Activated CD4-positive, alpha-beta memory T cell treated with anti-CD3 and anti-CD28 coated beads, Interleukin-2, amount 10 ng/mL, durations not matched to agents 7 days and 5 days (primary cell): Measurements from ENCODE around the gene MVP. TPM values are rescaled to one million over a fixed set of nuclear protein-coding genes. Genes with fewer than 3 reads are reported as not detected.
"Not testable (repeated sequence)": the region's sequence is repeated elsewhere in the genome, so short reads cannot be mapped to it uniquely, and the experiment has no call there.

ENCODE experiments used
- CTCF ChIA-PET: fragments of 350-600 bp; sonication (Branson Sonifier 250); formaldehyde crosslinking; loops from one replicate; lab custom pipeline; 2021; ENCODE audit warnings: antibody characterized with exemption, inconsistent platforms; lab: Charles Lee
- POLR2A ChIA-PET: fragments of 350-600 bp; sonication (Branson Sonifier 250); formaldehyde crosslinking; loops from one replicate; lab custom pipeline; 2021; ENCODE audit warnings: antibody characterized with exemption; lab: Charles Lee
- DNase-seq: peaks from one replicate; pipeline ENCODE4 v3.0.0-alpha.2; 2020
- H3K27ac Mint-ChIP-seq: one replicate; pipeline ENCODE4 v1.8.0; 2021; ENCODE audit warnings: mild to moderate bottlenecking, mixed read lengths
- H3K27me3 Mint-ChIP-seq: one replicate; pipeline ENCODE4 v1.8.0; 2021; ENCODE audit warnings: mixed read lengths
- H3K36me3 Mint-ChIP-seq: one replicate; pipeline ENCODE4 v1.8.0; 2021; ENCODE audit warnings: low read depth, mixed read lengths
- H3K4me1 Mint-ChIP-seq: one replicate; pipeline ENCODE4 v1.8.0; 2021; ENCODE audit warnings: mixed read lengths
- H3K4me3 Mint-ChIP-seq: one replicate; pipeline ENCODE4 v1.8.0; 2021; ENCODE audit warnings: mild to moderate bottlenecking, mixed read lengths
- H3K9me3 Mint-ChIP-seq: one replicate; pipeline ENCODE4 v1.8.0; 2021; ENCODE audit warnings: mixed read lengths
- total RNA-seq, 2 experiments: library from RNA; stranded (reverse); gene quantifications; one replicate each; pipeline ENCODE4 v1.2.3, GENCODE V29; 2021

The MVP gene
- total RNA-seq, 2 experiments from 2014 or later = 167 TPM

- H3K9me3 Mint-ChIP-seq = no peaks in the 10 kb centered on the region
- H3K27ac Mint-ChIP-seq = no peak overlapping the region
- peaks cover 16% of the 10 kb centered on the region for H3K4me1 Mint-ChIP-seq
- no peak for DNase-seq
- H3K27me3 Mint-ChIP-seq = peaks cover 26% of the 10 kb centered on the region
- H3K4me3 Mint-ChIP-seq = no peak overlapping the region
- ChIA-PET POLR2A (interaction anchor here (1.2 kb wide), 1 partner anchor 120 kb away, joined by 3 read pairs; no protein-coding TSS in a partner anchor), CTCF (no interaction called here)
- H3K36me3 Mint-ChIP-seq = no peaks in the 10 kb centered on the region
Observed at GRCh38 chr16:29873319-29873718, 53.1 kb downstream of the MVP start.

GRCh38 chr16:29875206-29875605, 54.9 kb downstream of the MVP start:
- H3K36me3 Mint-ChIP-seq = no peaks in the 10 kb centered on the region
- peaks cover 31% of the 10 kb centered on the region for H3K27me3 Mint-ChIP-seq
- ChIA-PET POLR2A (no interaction called here), CTCF (interaction anchor here (0.5 kb wide), 1 partner anchor 181 kb away, joined by 6 read pairs; no protein-coding TSS in a partner anchor)
- no peak for DNase-seq
- no peak overlapping the region for H3K27ac Mint-ChIP-seq
- no peak overlapping the region for H3K4me3 Mint-ChIP-seq
- H3K4me1 Mint-ChIP-seq = peaks cover 16% of the 10 kb centered on the region
- H3K9me3 Mint-ChIP-seq = no peaks in the 10 kb centered on the region

- ChIA-PET CTCF (no interaction called here), POLR2A (no interaction called here)
- Mint-ChIP-seq H3K36me3 (no peaks in the 10 kb centered on the region), H3K4me1 (peaks cover 16% of the 10 kb centered on the region), H3K9me3 (no peaks in the 10 kb centered on the region), H3K4me3 (peak overlapping the region; percentile 41), H3K27me3 (peaks cover 31% of the 10 kb centered on the region), H3K27ac (no peak overlapping the region)
- no peak for DNase-seq
Observed at GRCh38 chr16:29876217-29876593, 55.9 kb downstream of the MVP start.

- no peak overlapping the region for H3K27ac Mint-ChIP-seq
- peak overlapping the region; percentile 41 for H3K4me3 Mint-ChIP-seq
- ChIA-PET CTCF (interaction anchor here (1.5 kb wide), 1 partner anchor 87 kb away, joined by 4 read pairs; the partner anchor contains the start of gene KIF22), POLR2A (interaction anchor here (1.1 to 1.3 kb wide), 2 partner anchors 23 to 70 kb away, joined by 3 read pairs; partner anchors contain the start of gene SEZ6L2)
- no peaks in the 10 kb centered on the region for H3K9me3 Mint-ChIP-seq
- DNase-seq = peak; percentile 44
- peaks cover 31% of the 10 kb centered on the region for H3K27me3 Mint-ChIP-seq
- no peaks in the 10 kb centered on the region for H3K36me3 Mint-ChIP-seq
- peaks cover 16% of the 10 kb centered on the region for H3K4me1 Mint-ChIP-seq
Observed at GRCh38 chr16:29876594-29877249, 56.5 kb downstream of the MVP start.

GRCh38 chr16:29877266-29877961, 57.2 kb downstream of the MVP start:
- Mint-ChIP-seq H3K9me3 (no peaks in the 10 kb centered on the region), H3K4me3 (peak overlapping the region; percentile 18), H3K36me3 (no peaks in the 10 kb centered on the region), H3K4me1 (peaks cover 16% of the 10 kb centered on the region), H3K27me3 (peaks cover 31% of the 10 kb centered on the region), H3K27ac (no peak overlapping the region)
- DNase-seq = peak; percentile 66
- POLR2A ChIA-PET = interaction anchor here (1.1 to 1.3 kb wide), 2 partner anchors 22 to 70 kb away, joined by 3 read pairs; partner anchors contain the start of gene SEZ6L2
- CTCF ChIA-PET = interaction anchor here (1.5 kb wide), 1 partner anchor 87 kb away, joined by 4 read pairs; the partner anchor contains the start of gene KIF22

GRCh38 chr16:29878172-29878571, 57.9 kb downstream of the MVP start:
- H3K9me3 Mint-ChIP-seq = no peaks in the 10 kb centered on the region
- H3K36me3 Mint-ChIP-seq = no peaks in the 10 kb centered on the region
- H3K4me3 Mint-ChIP-seq = no peak overlapping the region
- H3K27ac Mint-ChIP-seq = no peak overlapping the region
- peaks cover 34% of the 10 kb centered on the region for H3K27me3 Mint-ChIP-seq
- ChIA-PET CTCF (interaction anchor here (1.5 kb wide), 1 partner anchor 88 kb away, joined by 4 read pairs; the partner anchor contains the start of gene KIF22), POLR2A (interaction anchor here (1.3 kb wide), 1 partner anchor 71 kb away, joined by 3 read pairs; no protein-coding TSS in a partner anchor)
- DNase-seq = no peak
- peaks cover 16% of the 10 kb centered on the region for H3K4me1 Mint-ChIP-seq

- Mint-ChIP-seq H3K27me3 (peaks cover 30% of the 10 kb centered on the region), H3K4me3 (no peak overlapping the region), H3K36me3 (no peaks in the 10 kb centered on the region), H3K9me3 (no peaks in the 10 kb centered on the region), H3K4me1 (peaks cover 16% of the 10 kb centered on the region), H3K27ac (no peak overlapping the region)
- no peak for DNase-seq
- CTCF ChIA-PET = interaction anchor here (0.5 to 0.9 kb wide), 4 partner anchors 11 to 190 kb away, joined by 3 to 4 read pairs (median 3); no protein-coding TSS in a partner anchor
- POLR2A ChIA-PET = no interaction called here
Observed at GRCh38 chr16:29881050-29881449, 60.8 kb downstream of the MVP start.

GRCh38 chr16:29883987-29884386, 63.7 kb downstream of the MVP start:
- DNase-seq = no peak
- Mint-ChIP-seq H3K4me1 (no peaks in the 10 kb centered on the region), H3K9me3 (no peaks in the 10 kb centered on the region), H3K27me3 (peaks cover 8% of the 10 kb centered on the region), H3K27ac (no peak overlapping the region), H3K4me3 (no peak overlapping the region), H3K36me3 (no peaks in the 10 kb centered on the region)
- ChIA-PET POLR2A (interaction anchor here (0.9 kb wide), 1 partner anchor 89 kb away, joined by 3 read pairs; the partner anchor contains the start of gene TAOK2), CTCF (no interaction called here)

- H3K27ac Mint-ChIP-seq, POLR2A ChIA-PET, H3K9me3 Mint-ChIP-seq: not testable (repeated sequence)
Observed at GRCh38 chr16:29889372-29889771, 69.1 kb downstream of the MVP start.

GRCh38 chr16:29891525-29892457, 71.5 kb downstream of the MVP start:
- no peak overlapping the region for H3K27ac Mint-ChIP-seq
- POLR2A ChIA-PET = no interaction called here
- no peak overlapping the region for H3K4me3 Mint-ChIP-seq

More at GRCh38 chr16:29889372-29889771, 69.1 kb downstream of the MVP start:
- CTCF ChIA-PET, DNase-seq, H3K4me3 Mint-ChIP-seq, H3K36me3 Mint-ChIP-seq, H3K4me1 Mint-ChIP-seq, H3K27me3 Mint-ChIP-seq: not testable (repeated sequence)

GRCh38 chr16:29892458-29892813, 72.2 kb downstream of the MVP start:
- no peaks in the 10 kb centered on the region for H3K36me3 Mint-ChIP-seq
- H3K4me1 Mint-ChIP-seq = no peaks in the 10 kb centered on the region
- no peak overlapping the region for H3K27ac Mint-ChIP-seq
- no peak for DNase-seq
- POLR2A ChIA-PET = no interaction called here
- H3K9me3 Mint-ChIP-seq = no peaks in the 10 kb centered on the region
- H3K4me3 Mint-ChIP-seq = no peak overlapping the region
- H3K27me3 Mint-ChIP-seq = peaks cover 8% of the 10 kb centered on the region
- CTCF ChIA-PET = no interaction called here

More at GRCh38 chr16:29891525-29892457, 71.5 kb downstream of the MVP start:
- Mint-ChIP-seq H3K36me3 (no peaks in the 10 kb centered on the region), H3K4me1 (no peaks in the 10 kb centered on the region), H3K9me3 (no peaks in the 10 kb centered on the region), H3K27me3 (peaks cover 5% of the 10 kb centered on the region)
- CTCF ChIA-PET = no interaction called here
- no peak for DNase-seq

GRCh38 chr16:29893553-29893952, 73.3 kb downstream of the MVP start:
- H3K4me3 Mint-ChIP-seq = no peak overlapping the region
- DNase-seq = no peak
- CTCF ChIA-PET = interaction anchor here (0.6 kb wide), 1 partner anchor 42 kb away, joined by 3 read pairs; no protein-coding TSS in a partner anchor
- no peak overlapping the region for H3K27ac Mint-ChIP-seq
- POLR2A ChIA-PET = no interaction called here
- H3K9me3 Mint-ChIP-seq = no peaks in the 10 kb centered on the region
- no peaks in the 10 kb centered on the region for H3K4me1 Mint-ChIP-seq
- no peaks in the 10 kb centered on the region for H3K36me3 Mint-ChIP-seq
- peaks cover 19% of the 10 kb centered on the region for H3K27me3 Mint-ChIP-seq
